Activated CD4-positive, alpha-beta T cell treated with anti-CD3 and anti-CD28 coated beads for 36 hours (primary cell): ENCODE measurements around the gene CXCR2. TPM values are rescaled to one million over a fixed set of nuclear protein-coding genes. Genes with fewer than 3 reads are reported as not detected.
"Not testable (repeated sequence)": the region's sequence is repeated elsewhere in the genome, so short reads cannot be mapped to it uniquely, and the experiment has no call there.

Experiments
- ATAC-seq: fragments of 200-7000 bp; cut with Tn5 transposase; one replicate; pipeline ENCODE4 v1.10.0; 2021; ENCODE audit warnings: mild to moderate bottlenecking, moderate library complexity
- CTCF ChIA-PET: fragments of 350-600 bp; sonication (Branson Sonifier 250); formaldehyde crosslinking; loops from one replicate; lab custom pipeline; 2021; ENCODE audit warnings: antibody characterized with exemption; lab: Charles Lee
- POLR2A ChIA-PET: fragments of 350-600 bp; sonication (Branson Sonifier 250); formaldehyde crosslinking; loops from one replicate; lab custom pipeline; 2021; ENCODE audit warnings: antibody characterized with exemption, inconsistent platforms; lab: Charles Lee
- DNase-seq: peaks from one replicate; pipeline ENCODE4 v3.0.0-alpha.2; 2020
- H3K27ac Mint-ChIP-seq: one replicate; pipeline ENCODE4 v1.8.0; 2021; ENCODE audit warnings: mixed read lengths
- H3K27me3 Mint-ChIP-seq: one replicate; pipeline ENCODE4 v1.8.0; 2021; ENCODE audit warnings: mixed read lengths
- H3K36me3 Mint-ChIP-seq: one replicate; pipeline ENCODE4 v1.8.0; 2021; ENCODE audit warnings: low read depth, mixed read lengths
- H3K4me1 Mint-ChIP-seq: one replicate; pipeline ENCODE4 v1.8.0; 2021; ENCODE audit warnings: mixed read lengths
- H3K4me3 Mint-ChIP-seq: one replicate; pipeline ENCODE4 v1.8.0; 2021; ENCODE audit warnings: mild to moderate bottlenecking, moderate library complexity, mixed read lengths
- H3K9me3 Mint-ChIP-seq: one replicate; pipeline ENCODE4 v1.8.0; 2021; ENCODE audit warnings: low read depth, mixed read lengths
- intact Hi-C, 2 experiments: fragments of 100-400 bp; cut with DNase I in 1 of 2; cut with micrococcal nuclease in 1 of 2; formaldehyde crosslinking; loops; one replicate each; pipeline versions ENCODE4 v1.14.2 to v1.15.1; 2022 to 2024; cut with DNase I, micrococcal nuclease
- total RNA-seq, 2 experiments: library from RNA; stranded (reverse); gene quantifications; one replicate each; pipeline ENCODE4 v1.2.3, GENCODE V29; 2021

The CXCR2 gene
- total RNA-seq, 2 experiments from 2014 or later, result 0.14 to 0.32 TPM

GRCh38 chr2:218095853-218096252, 30.0 kb upstream of the CXCR2 start:
- no peaks in the 10 kb centered on the region for H3K9me3 Mint-ChIP-seq
- H3K4me1 Mint-ChIP-seq, result no peaks in the 10 kb centered on the region
- no peak overlapping the region for H3K4me3 Mint-ChIP-seq
- DNase-seq (no peak), ATAC-seq (no peak)
- intact Hi-C loops, result no loop called here
- peaks cover 3% of the 10 kb centered on the region for H3K27me3 Mint-ChIP-seq
- CTCF ChIA-PET, result interaction anchor here (0.6 kb wide), 2 partner anchors 21 to 1571 kb away, joined by 3 to 4 read pairs; no protein-coding TSS in a partner anchor
- H3K36me3 Mint-ChIP-seq, result no peaks in the 10 kb centered on the region
- POLR2A ChIA-PET, result no interaction called here
- H3K27ac Mint-ChIP-seq, result no peak overlapping the region

- peaks cover 3% of the 10 kb centered on the region for H3K27me3 Mint-ChIP-seq
- ChIA-PET CTCF (interaction anchor here (0.6 to 0.8 kb wide), 2 partner anchors 15 to 91 kb away, joined by 3 to 4 read pairs; no protein-coding TSS in a partner anchor), POLR2A (no interaction called here)
- H3K4me1 Mint-ChIP-seq, result no peaks in the 10 kb centered on the region
- DNase-seq (no peak), ATAC-seq (no peak)
- H3K27ac Mint-ChIP-seq, result no peak overlapping the region
- no peaks in the 10 kb centered on the region for H3K9me3 Mint-ChIP-seq
- H3K36me3 Mint-ChIP-seq, result no peaks in the 10 kb centered on the region
- intact Hi-C loops, result no loop called here
- no peak overlapping the region for H3K4me3 Mint-ChIP-seq
These were observed 27.9 kb upstream of the CXCR2 start for GRCh38 chr2:218097975-218098374.

- POLR2A ChIA-PET, ATAC-seq, H3K36me3 Mint-ChIP-seq, DNase-seq, H3K4me1 Mint-ChIP-seq, CTCF ChIA-PET, intact Hi-C loops, H3K4me3 Mint-ChIP-seq, H3K9me3 Mint-ChIP-seq, H3K27ac Mint-ChIP-seq: not testable (repeated sequence)
- peaks cover 26% of the 10 kb centered on the region for H3K27me3 Mint-ChIP-seq
These were observed 17.0 kb upstream of the CXCR2 start for GRCh38 chr2:218108834-218109233.

GRCh38 chr2:218121789-218122188, 4.0 kb upstream of the CXCR2 start:
- DNase-seq, H3K4me3 Mint-ChIP-seq, POLR2A ChIA-PET, intact Hi-C loops, H3K36me3 Mint-ChIP-seq, H3K27me3 Mint-ChIP-seq, H3K4me1 Mint-ChIP-seq, H3K27ac Mint-ChIP-seq, ATAC-seq, CTCF ChIA-PET: not testable (repeated sequence)
- H3K9me3 Mint-ChIP-seq, result peaks cover 22% of the 10 kb centered on the region

GRCh38 chr2:218122286-218122685, 3.5 kb upstream of the CXCR2 start:
- POLR2A ChIA-PET, H3K36me3 Mint-ChIP-seq, H3K27me3 Mint-ChIP-seq, ATAC-seq, intact Hi-C loops, CTCF ChIA-PET, H3K4me3 Mint-ChIP-seq, DNase-seq, H3K4me1 Mint-ChIP-seq, H3K27ac Mint-ChIP-seq: not testable (repeated sequence)
- peaks cover 21% of the 10 kb centered on the region for H3K9me3 Mint-ChIP-seq

GRCh38 chr2:218123986-218124385, 1.8 kb upstream of the CXCR2 start:
- Mint-ChIP-seq H3K4me1 (peaks cover 9% of the 10 kb centered on the region), H3K9me3 (peaks cover 15% of the 10 kb centered on the region), H3K27ac (no peak overlapping the region), H3K4me3 (no peak overlapping the region), H3K36me3 (peaks cover under 1% of the 10 kb centered on the region), H3K27me3 (peaks cover 6% of the 10 kb centered on the region)
- no peak for ATAC-seq
- intact Hi-C loops, result no loop called here
- CTCF ChIA-PET, result interaction anchor here (0.7 to 0.8 kb wide), 2 partner anchors 12 to 50 kb away, joined by 3 read pairs; no protein-coding TSS in a partner anchor
- POLR2A ChIA-PET, result no interaction called here
- no peak for DNase-seq

GRCh38 chr2:218125095-218125494, 733 bp upstream of the CXCR2 start:
- intact Hi-C loops, result no loop called here
- DNase-seq (no peak), ATAC-seq (no peak)
- Mint-ChIP-seq H3K27ac (no peak overlapping the region), H3K9me3 (peaks cover 15% of the 10 kb centered on the region), H3K27me3 (peaks cover 6% of the 10 kb centered on the region), H3K36me3 (no peaks in the 10 kb centered on the region), H3K4me1 (peaks cover 9% of the 10 kb centered on the region), H3K4me3 (no peak overlapping the region)
- ChIA-PET POLR2A (no interaction called here), CTCF (no interaction called here)

GRCh38 chr2:218127929-218128455, 2.2 kb downstream of the CXCR2 start:
- DNase-seq (no peak), ATAC-seq (no peak)
- H3K27ac Mint-ChIP-seq, result no peak overlapping the region
- H3K4me1 Mint-ChIP-seq, result peaks cover 9% of the 10 kb centered on the region
- intact Hi-C loops, result no loop called here
- no peaks in the 10 kb centered on the region for H3K36me3 Mint-ChIP-seq
- peaks cover 6% of the 10 kb centered on the region for H3K27me3 Mint-ChIP-seq
- H3K9me3 Mint-ChIP-seq, result peaks cover under 1% of the 10 kb centered on the region
- ChIA-PET CTCF (no interaction called here), POLR2A (no interaction called here)
- H3K4me3 Mint-ChIP-seq, result no peak overlapping the region

- Mint-ChIP-seq H3K4me1 (peaks cover 9% of the 10 kb centered on the region), H3K27ac (no peak overlapping the region), H3K4me3 (no peak overlapping the region), H3K36me3 (no peaks in the 10 kb centered on the region), H3K27me3 (peaks cover 6% of the 10 kb centered on the region), H3K9me3 (no peaks in the 10 kb centered on the region)
- ATAC-seq (no peak), DNase-seq (no peak)
- intact Hi-C loops, result no loop called here
- POLR2A ChIA-PET, result no interaction called here
- CTCF ChIA-PET, result no interaction called here
These were observed 3.1 kb downstream of the CXCR2 start for GRCh38 chr2:218128781-218129457.

- Mint-ChIP-seq H3K4me3 (no peak overlapping the region), H3K9me3 (no peaks in the 10 kb centered on the region), H3K36me3 (no peaks in the 10 kb centered on the region), H3K27ac (no peak overlapping the region), H3K27me3 (peaks cover 6% of the 10 kb centered on the region), H3K4me1 (peaks cover 9% of the 10 kb centered on the region)
- intact Hi-C loops, result no loop called here
- ChIA-PET POLR2A (no interaction called here), CTCF (no interaction called here)
- ATAC-seq (no peak), DNase-seq (no peak)
These were observed 3.8 kb downstream of the CXCR2 start for GRCh38 chr2:218129458-218130135.

GRCh38 chr2:218130377-218130776, 4.5 kb downstream of the CXCR2 start:
- Mint-ChIP-seq H3K4me3 (no peak overlapping the region), H3K27ac (no peak overlapping the region), H3K4me1 (peaks cover 8% of the 10 kb centered on the region), H3K27me3 (peaks cover 5% of the 10 kb centered on the region), H3K36me3 (no peaks in the 10 kb centered on the region), H3K9me3 (no peaks in the 10 kb centered on the region)
- intact Hi-C loops, result no loop called here
- DNase-seq (no peak), ATAC-seq (no peak)
- CTCF ChIA-PET, result interaction anchor here (0.6 kb wide), 1 partner anchor 11 kb away, joined by 3 read pairs; no protein-coding TSS in a partner anchor
- POLR2A ChIA-PET, result no interaction called here
